GM19372 (cell line): ENCODE data around the gene EDEM3.
"Not testable (repeated sequence)": the region's sequence is repeated elsewhere in the genome, so short reads cannot be mapped to it uniquely, and the experiment has no call there.

Source experiments
- ATAC-seq: cut with Tn5 transposase; IDR thresholded peaks from one replicate; pipeline ENCODE4 v1.9.1; 2021; ENCODE audit warnings: mild to moderate bottlenecking, low read depth, moderate library complexity; ENCODE audit not compliant: unreplicated experiment

EDEM3 gene

DNA sequence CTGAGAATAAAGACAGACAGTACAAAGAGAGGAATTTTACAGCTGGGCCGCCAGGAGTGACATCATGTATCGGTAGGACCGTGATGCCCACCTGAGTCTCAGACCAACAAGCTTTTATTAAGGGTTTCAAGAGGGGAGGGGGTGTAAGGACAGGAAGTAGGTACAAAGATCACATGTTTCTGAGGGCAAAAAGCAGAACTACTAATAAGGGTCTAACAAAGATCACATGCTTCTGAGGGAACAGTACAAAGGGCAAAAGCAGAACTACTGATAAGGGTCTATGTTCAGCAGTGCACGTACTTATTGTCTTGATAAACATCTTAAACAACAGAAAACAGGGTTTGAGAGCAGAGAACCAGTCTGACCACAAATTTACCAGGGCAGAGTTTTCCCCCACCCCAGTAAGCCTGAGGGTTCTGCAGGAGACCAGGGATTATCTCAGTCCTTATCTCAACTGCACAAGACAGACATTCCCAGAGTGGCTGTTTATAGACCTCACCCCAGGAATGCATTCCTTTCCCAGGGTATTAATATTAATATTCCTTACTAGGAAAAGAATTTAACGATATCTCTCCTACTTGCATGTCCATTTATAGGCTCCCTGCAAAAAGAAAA is 73.9 kb downstream of the EDEM3 start:
- ATAC-seq: not testable (repeated sequence)

DNA sequence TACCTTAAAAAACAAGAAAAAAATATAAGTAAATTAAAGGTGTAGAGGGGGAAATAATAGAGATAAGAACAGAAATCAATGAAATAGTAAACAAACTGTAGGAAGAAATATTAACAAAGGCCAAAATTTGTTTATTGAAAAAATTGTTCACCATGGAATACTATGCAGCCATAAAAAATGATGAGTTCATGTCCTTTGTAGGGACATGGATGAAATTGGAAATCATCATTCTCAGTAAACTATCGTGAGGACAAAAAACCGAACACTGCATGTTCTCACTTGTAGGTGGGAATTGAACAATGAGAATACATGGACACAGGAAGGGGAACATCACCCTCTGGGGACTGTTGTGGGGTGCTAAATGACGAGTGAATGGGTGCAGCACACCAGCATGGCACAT is 75.2 kb downstream of the EDEM3 start:
- ATAC-seq: not testable (repeated sequence)

DNA sequence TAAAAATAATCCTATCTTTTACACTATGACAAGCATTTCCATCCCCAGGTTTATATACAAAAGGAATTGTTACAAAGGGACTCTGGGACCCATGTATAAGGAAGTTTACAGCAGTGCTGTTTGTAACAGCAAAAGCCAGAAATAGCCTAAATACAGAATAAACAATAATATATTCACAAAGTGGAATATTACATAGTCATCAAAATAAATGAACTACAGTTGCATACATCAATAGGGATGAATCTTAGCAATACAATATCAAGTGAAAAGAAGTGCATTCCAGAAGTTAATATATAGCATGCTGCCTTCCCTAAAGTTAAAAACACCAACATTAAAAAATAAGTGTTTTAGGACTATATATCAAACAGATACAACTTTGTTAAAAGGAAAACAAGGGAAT is 77.3 kb downstream of the EDEM3 start:
- no peak for ATAC-seq

DNA sequence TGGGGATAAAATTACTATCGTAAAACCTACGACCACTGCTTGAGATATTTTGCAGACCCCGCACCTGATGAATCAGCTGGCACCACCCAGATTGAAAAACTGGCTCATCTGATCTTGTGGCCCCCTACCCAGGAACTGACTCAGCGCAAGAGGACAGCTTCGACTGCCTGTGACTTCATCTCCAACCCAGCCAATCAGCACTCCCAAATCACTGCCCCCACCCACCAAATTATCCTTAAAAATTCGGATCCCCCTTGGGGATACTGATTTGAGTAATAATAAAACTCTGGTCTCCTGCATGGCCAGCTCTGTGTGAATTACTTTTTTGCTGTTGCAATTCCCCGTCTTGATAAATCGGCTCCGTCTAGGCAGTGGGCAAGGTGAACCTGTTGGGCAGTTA is 81.4 kb downstream of the EDEM3 start:
- no peak for ATAC-seq

DNA sequence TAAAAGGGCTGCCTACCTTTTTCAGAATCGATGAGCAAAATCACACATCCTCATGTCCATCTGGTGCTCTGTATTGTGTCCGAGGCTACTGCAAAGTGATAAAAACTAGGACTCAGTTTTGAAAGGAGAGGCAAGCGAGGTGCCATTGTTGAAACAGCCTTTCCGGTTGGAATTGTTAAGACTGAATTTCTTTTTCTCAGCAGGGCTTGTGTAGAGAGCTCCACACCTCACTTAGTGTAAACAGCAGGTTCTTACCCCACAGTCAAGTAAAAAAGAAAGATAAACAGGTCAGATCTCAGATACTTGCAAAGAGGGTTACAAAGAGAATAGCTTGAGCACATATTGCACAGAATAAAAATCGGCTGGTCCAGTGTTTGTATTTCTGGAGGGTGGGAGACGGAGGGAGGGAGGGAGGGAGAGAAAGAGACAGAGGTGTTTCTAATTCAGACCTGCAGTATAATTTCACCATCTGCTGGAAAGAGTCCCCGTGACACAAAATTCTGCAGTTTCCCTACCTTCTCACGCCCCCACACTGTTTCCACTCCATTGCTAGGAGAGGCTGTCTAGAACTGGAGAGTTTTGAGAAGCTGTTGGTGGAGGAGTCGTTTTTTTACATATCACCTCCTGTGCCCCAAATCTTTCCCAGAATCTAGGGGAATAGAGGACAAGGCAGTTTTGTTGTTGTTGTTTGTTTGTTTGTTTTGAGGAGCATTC is 82.5 kb downstream of the EDEM3 start:
- no peak for ATAC-seq

DNA sequence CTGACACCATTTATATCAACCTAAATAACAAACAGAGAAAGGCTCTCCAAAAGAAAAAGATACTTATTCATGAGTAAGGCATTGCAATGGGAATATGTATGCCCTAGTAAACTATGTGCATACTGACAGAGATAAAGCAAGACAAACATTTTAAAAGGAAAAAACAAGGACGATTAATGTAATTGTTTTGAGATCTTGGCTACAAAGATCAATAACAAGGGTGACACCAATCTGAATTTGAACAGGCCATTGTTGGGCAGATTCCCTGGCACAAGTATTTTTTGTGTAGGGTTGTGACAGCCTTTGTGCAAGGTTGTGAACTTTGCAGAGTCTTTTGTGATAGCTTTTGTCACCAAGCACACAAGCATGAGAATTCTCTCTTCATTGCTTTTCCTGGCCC is 85.3 kb downstream of the EDEM3 start:
- no peak for ATAC-seq

DNA sequence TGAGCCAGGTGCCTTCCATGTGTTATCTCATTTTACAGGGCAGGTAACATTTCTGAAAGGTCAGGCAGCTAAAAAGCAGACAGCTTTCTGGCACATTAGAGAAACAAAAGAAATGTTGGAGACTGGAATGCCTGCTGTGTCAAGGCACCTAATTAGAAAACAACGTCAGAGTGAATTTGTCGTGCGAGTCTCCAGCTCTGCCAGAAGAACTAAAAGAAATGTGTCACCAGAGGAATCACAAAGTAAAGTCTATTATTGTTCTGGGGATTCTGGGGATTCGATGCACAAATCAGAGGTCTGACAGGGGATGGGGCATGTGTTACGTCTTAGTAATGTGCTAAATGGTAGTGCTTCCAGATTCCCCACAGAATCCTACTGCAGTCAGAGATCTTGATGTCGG is 89.3 kb downstream of the EDEM3 start:
- no peak for ATAC-seq

DNA sequence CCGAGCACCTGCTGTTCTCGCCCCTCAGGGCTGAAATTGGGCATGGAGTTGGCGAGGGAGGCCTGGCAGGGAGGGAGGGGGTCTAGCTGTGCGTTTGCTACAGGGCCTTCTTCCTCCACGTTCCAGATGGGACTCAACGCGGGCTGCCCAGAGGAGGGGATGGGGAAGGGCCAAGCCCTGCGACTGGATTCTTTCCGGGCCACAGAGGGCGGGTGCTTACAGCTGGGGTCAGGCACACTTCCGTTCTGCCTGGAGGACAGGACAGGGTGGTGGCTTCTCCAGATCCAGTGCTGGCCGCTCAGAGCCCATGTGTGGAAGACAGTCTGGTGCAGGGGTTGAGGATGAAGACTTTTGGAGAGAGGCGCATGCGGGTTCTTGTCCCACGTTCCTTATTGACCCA is 90.0 kb downstream of the EDEM3 start:
- no peak for ATAC-seq

DNA sequence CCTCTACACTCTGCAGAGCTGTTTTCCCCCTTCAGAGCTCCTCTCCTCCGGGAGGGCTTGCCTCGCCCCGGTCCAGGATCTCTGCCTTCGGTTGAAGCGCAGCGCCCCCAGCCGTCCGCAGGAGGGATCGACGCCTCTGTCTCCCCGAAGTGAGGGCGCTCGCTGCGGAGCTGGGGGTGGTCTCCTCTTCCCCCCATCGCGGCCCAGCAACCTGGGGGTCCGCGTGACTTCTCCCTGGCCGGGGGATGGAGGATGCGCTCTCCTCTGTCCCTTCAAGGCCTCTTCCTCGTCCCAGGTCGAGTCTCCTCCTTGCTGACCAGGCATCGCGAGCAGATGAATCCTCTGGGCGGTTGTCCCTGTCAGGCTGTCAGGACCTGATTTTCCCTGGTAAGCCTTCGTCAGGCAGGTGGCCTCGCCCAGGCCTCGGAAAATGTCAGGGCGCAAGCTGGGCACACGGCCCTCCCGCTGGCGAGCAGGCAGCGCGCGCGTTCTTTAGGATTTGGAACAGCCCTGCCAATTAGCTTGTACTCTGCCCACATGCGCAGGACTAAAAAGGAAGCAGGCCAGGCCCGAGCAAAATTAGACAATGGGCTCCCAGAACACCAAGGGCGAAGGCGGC is 90.5 kb downstream of the EDEM3 start:
- ATAC-seq: no peak

DNA sequence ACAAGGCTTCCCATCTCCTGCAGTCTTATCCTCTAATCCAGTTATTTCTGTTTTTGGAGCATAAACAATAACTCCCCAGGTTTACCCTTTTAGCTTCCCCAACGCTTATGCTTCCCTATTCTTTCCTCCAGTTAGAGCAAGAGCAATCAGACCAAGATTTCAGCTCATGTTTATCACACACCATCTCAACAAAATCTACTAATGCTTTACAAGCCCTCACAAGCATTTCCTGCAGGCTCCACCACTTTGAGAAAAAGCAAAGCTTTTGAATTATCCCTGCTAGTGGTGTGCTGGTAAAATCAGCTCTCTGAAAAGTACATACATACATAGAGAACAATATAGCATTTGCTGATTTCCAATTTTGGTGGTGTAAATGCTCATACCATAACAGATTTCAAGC is 92.9 kb downstream of the EDEM3 start:
- ATAC-seq: no peak

DNA sequence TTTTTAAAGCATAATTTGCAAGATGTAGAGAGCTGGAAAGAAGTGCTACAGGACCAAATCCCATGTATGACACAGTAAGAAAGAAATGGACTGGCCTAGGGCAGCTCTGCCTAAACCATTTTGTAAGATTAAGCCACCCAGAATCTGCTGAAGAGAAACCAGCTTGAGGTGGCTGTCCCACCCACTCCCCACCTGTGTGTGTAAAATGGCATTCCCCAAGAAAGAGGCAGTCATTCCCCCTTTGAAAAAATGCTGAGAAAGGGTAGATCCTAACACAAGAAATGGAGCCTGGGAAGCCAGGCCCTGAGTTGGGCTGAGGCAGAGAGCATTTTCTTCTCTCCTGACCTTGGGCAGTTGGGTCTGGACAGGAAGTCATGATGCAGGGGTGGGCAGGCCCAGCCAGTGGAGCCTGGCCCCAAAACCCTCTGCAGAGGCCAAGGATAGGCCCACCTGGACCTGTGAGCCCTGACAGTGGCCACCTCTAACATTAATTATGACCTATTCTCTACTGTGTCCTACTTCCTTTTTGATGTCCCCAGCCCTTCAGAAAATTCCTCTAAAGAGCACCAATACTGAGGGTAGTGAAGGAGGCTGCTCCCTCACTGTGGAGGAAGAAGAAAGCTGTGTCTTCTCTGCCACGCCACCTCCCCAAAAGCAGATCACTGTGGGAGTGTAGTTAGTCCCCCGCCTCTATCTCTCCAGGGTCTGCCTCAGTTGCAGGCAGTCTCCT is 94.0 kb downstream of the EDEM3 start:
- no peak for ATAC-seq

DNA sequence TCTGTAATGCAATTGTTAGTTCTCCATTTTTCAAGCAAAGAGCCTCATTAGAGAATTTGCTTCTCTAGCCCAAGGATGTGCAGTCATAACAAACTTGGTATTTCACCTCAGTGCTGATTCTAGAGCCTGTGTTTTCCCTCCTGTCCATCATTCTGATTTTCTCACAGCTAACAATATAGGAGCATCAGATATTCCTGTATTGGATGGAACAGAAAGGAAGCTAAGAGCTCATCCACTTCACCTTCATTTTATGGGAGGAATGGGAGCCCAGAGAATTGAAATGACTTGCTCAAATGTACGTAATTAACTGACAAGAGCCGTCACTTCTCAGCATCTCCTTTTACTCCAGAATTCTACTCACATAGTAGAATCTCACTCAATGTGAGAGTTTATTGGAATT is 96.6 kb downstream of the EDEM3 start:
- ATAC-seq: no peak

DNA sequence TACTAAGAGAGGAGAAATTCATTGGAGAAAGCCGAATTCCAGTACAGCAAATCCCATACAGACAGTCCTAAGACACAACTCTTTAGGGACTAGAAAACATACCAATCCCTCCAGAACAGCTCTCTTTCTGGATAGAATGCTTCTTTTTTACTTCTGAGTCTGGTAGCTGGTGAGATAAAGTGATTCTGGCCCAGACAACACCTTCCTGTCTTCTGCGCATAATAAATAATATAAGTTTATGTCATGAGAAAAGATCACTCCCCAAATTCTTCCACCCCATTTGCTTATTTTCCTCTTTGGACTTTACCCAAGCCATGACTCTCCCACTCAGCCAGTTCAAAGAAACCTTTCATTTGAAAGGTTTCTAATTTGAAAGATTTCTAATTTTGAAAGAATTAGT is 98.4 kb downstream of the EDEM3 start:
- no peak for ATAC-seq

DNA sequence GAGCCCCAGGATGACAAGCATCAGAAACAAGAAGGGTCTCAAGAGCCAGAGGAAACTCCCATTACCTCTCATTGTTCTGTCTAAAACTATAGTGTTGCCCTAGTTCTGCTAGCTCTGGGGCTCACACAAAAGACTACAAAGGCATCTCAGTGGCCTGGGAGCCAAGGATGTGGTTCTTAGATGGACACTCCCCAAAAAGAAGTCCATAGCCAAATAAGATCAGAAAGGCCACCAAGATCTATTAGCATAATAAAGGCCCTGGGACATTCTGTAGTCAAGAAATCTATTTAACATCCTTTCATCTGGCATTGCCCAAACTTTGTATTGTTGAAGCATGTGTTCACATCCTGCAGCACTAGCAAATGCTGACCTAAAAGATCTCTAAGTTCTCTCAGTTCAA is 99.5 kb downstream of the EDEM3 start:
- ATAC-seq: no peak

DNA sequence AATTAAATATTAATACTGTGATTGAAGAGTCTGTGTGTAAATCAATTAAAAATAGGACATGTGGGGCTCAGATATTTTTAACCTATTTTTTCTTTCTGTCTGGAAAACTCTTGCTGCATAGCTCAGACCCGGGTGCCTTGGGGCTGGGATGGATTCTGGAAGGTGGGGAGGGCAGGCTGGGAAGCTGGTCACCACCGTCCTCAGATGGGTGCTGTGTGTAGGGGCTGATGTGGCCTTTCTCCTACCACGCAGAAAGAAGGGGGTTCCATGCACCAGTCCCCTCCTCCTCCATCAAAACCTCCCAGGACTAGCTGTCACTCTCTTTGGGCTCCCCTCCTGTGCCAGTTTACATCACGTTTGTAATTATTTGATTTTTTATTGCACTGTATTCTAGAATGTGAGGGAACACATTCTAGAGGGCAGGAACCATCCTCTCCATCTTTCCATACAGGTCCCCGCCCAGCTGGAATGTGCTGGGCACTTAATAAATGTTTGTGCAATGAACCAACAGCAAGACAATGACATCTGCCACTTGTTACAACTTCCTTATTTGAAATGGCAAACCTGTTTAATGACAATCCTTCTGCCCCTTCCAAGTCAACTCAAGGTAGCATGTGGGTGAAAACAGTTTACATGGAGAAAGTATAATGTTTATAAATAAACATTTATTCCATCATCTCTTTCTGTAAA is 104.3 kb downstream of the EDEM3 start:
- no peak for ATAC-seq

DNA sequence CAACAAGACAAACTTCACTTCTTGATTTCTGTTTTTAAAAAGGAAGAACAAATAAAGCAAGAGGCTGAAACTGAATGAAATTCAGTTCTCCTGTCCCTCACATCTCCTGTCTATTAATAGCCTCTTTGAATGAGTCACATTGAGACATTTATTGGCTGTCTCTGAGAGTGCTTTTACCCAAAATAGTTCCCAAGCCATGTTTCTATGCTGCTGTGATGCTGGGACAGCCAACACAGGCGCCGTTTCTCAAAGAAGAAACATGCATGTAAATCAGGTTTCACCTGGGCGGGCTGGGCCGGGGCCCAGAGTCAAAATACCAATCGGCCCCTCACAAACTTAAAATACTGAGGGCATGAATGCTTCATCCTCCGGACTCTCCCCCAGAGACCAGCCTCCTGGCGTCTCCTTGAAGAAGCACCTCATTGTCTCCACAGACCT is 105.2 kb downstream of the EDEM3 start:
- peak; percentile 57 for ATAC-seq

DNA sequence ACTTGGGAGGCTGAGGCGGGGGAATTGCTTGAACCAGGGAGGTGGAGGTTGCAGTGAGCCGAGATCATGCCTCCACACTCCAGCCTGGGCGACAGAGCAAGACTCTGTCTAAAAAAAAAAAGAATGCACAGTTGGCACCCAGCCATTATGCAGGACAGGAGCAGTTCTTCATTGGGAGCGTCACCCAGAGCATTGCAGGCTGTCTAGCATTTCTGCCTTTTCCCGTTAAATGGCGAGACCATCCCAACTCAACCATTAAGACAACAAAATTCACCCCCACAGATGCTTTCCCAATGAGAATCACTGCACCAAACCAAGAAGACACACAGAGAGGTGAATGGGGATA is 105.8 kb downstream of the EDEM3 start:
- ATAC-seq: no peak

DNA sequence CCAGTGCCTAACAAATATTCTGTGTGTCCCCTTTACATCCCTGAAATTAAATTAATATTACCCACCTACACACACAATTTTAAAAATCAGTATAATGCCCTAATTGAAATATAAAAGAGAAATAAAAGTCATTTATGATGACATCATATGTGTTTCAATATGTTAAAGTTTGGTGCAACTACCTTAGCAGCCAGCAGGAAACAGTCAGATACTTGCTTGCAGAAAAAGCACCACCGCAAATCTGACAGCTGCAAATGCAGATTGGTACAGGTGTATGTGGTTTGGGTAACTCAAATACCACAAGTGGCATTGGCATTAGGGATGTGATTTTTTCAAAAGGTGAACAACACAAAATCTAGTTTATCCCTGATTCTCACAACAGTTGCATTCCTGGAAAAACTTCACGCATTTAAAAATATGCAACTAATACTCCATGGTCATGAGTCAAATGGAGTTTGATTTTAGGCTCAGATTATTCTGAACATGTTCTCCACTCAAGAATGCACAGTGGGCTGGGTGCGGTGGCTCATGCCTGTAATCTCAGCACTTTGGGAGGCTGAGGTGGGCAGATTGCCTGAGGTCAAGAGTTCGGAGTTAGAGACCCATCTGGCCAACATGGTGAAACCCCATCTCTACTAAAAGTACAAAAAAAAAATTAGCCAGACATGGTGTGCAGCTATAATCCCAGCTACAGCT is 106.3 kb downstream of the EDEM3 start:
- no peak for ATAC-seq

DNA sequence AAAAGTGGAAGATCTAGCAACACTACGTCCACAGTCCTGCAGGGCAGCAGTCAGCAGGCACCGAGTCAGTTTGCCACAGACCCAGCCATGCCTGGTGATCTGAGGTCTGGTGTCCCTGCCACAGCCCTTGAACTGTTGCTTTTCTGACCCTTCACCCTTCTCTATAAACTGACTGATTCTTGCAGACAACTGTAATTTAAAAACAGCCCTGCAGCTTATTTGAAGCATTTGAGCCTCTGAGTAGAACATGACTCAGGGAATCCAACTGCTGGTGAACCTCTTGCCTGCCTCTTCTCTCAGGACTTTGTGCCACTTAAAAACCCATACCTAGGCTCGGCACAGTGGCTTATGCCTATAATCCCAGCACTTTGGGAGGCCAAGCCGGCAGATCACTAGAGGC is 107.2 kb downstream of the EDEM3 start:
- ATAC-seq: no peak

DNA sequence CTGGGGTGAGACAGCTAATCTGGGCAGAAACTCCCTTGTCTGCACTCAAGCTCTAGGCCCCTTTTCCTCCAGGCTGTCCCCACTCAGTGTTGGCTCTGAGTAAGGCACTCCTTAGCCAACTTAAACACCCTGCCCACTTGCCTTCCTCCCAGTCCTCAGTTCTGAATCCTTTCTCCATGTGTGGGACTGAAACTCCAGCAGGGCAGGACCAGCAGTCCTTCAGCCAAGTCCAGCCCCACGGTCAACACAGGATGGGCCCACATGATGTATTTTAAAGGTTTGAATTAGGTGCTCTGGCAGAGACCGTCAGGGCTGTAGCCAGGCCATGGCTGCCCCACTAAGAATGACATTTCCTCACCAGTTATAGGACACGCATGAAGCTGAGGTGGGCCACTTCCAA is 107.8 kb downstream of the EDEM3 start:
- ATAC-seq: no peak
